SK-N-SH (cell line): Measurements from ENCODE around the gene RNPEPL1.

Source experiments
- EZH2phosphoT487 ChIP-seq: fragments of 200-600 bp; sonication (generic); IDR thresholded peaks from 2 replicates; pipeline ENCODE4 v1.6.1; 2017; ENCODE audit warnings: low read depth, mixed run types, mild to moderate bottlenecking, antibody characterized with exemption, moderate library complexity, borderline replicate concordance
- MAX ChIP-seq: IDR thresholded peaks from 2 replicates; pipeline ENCODE4 v1.4.0; 2012; ENCODE audit warnings: low read depth
- POLR2AphosphoS5 ChIP-seq: IDR thresholded peaks from 2 replicates; pipeline ENCODE4 v1.6.1; 2012; ENCODE audit warnings: low read depth, low read length
- TF ChIP-seq, protein P1 (sequence below): IDR thresholded peaks from 2 replicates; pipeline ENCODE4 v1.6.1; 2012; ENCODE audit warnings: mild to moderate bottlenecking, low read depth, low read length, moderate library complexity
- TF ChIP-seq, protein P2 (sequence below): IDR thresholded peaks from 2 replicates; pipeline ENCODE4 v1.4.0; 2012; ENCODE audit warnings: low read depth, borderline replicate concordance
- TF ChIP-seq, protein P3 (sequence below): fragments of 150-350 bp; IDR thresholded peaks from 2 replicates; pipeline ENCODE4 v1.6.1; 2017; ENCODE audit warnings: antibody characterized with exemption, low read length, low read depth, borderline replicate concordance

GRCh38 chr2:240526521-240526920 is 41.8 kb upstream of the RNPEPL1 start:
- TF ChIP-seq, protein P1, sequence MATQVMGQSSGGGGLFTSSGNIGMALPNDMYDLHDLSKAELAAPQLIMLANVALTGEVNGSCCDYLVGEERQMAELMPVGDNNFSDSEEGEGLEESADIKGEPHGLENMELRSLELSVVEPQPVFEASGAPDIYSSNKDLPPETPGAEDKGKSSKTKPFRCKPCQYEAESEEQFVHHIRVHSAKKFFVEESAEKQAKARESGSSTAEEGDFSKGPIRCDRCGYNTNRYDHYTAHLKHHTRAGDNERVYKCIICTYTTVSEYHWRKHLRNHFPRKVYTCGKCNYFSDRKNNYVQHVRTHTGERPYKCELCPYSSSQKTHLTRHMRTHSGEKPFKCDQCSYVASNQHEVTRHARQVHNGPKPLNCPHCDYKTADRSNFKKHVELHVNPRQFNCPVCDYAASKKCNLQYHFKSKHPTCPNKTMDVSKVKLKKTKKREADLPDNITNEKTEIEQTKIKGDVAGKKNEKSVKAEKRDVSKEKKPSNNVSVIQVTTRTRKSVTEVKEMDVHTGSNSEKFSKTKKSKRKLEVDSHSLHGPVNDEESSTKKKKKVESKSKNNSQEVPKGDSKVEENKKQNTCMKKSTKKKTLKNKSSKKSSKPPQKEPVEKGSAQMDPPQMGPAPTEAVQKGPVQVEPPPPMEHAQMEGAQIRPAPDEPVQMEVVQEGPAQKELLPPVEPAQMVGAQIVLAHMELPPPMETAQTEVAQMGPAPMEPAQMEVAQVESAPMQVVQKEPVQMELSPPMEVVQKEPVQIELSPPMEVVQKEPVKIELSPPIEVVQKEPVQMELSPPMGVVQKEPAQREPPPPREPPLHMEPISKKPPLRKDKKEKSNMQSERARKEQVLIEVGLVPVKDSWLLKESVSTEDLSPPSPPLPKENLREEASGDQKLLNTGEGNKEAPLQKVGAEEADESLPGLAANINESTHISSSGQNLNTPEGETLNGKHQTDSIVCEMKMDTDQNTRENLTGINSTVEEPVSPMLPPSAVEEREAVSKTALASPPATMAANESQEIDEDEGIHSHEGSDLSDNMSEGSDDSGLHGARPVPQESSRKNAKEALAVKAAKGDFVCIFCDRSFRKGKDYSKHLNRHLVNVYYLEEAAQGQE: no peak
- TF ChIP-seq MAX: no peak
- no peak for TF ChIP-seq POLR2AphosphoS5
- no peak for TF ChIP-seq EZH2phosphoT487
- TF ChIP-seq, protein P2, sequence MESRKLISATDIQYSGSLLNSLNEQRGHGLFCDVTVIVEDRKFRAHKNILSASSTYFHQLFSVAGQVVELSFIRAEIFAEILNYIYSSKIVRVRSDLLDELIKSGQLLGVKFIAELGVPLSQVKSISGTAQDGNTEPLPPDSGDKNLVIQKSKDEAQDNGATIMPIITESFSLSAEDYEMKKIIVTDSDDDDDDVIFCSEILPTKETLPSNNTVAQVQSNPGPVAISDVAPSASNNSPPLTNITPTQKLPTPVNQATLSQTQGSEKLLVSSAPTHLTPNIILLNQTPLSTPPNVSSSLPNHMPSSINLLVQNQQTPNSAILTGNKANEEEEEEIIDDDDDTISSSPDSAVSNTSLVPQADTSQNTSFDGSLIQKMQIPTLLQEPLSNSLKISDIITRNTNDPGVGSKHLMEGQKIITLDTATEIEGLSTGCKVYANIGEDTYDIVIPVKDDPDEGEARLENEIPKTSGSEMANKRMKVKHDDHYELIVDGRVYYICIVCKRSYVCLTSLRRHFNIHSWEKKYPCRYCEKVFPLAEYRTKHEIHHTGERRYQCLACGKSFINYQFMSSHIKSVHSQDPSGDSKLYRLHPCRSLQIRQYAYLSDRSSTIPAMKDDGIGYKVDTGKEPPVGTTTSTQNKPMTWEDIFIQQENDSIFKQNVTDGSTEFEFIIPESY: no peak
- TF ChIP-seq, protein P3, sequence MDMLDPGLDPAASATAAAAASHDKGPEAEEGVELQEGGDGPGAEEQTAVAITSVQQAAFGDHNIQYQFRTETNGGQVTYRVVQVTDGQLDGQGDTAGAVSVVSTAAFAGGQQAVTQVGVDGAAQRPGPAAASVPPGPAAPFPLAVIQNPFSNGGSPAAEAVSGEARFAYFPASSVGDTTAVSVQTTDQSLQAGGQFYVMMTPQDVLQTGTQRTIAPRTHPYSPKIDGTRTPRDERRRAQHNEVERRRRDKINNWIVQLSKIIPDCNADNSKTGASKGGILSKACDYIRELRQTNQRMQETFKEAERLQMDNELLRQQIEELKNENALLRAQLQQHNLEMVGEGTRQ: no peak
